ENCODE measurements around the gene TAS2R30. TPM values are rescaled to one million over a fixed set of nuclear protein-coding genes. Genes with fewer than 3 reads are reported as not detected.
"Not testable (repeated sequence)": the region's sequence is repeated elsewhere in the genome, so short reads cannot be mapped to it uniquely, and the experiment has no call there.

Gene TAS2R30
- total RNA-seq, 1 donor: 9.1 TPM

- TF ChIP-seq, protein P1, sequence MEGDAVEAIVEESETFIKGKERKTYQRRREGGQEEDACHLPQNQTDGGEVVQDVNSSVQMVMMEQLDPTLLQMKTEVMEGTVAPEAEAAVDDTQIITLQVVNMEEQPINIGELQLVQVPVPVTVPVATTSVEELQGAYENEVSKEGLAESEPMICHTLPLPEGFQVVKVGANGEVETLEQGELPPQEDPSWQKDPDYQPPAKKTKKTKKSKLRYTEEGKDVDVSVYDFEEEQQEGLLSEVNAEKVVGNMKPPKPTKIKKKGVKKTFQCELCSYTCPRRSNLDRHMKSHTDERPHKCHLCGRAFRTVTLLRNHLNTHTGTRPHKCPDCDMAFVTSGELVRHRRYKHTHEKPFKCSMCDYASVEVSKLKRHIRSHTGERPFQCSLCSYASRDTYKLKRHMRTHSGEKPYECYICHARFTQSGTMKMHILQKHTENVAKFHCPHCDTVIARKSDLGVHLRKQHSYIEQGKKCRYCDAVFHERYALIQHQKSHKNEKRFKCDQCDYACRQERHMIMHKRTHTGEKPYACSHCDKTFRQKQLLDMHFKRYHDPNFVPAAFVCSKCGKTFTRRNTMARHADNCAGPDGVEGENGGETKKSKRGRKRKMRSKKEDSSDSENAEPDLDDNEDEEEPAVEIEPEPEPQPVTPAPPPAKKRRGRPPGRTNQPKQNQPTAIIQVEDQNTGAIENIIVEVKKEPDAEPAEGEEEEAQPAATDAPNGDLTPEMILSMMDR (IDR thresholded peaks at IDR 0.05; ENCODE audit: insufficient read depth, low read depth, low read length): no peak
- no peak overlapping the region for H3K4me3 ChIP-seq (ENCODE audit: low read depth, low read length)
- no peak for DNase-seq (ENCODE audit: low read depth)
Measured at GRCh38 chr12:11133816-11134215, 628 bp downstream of the TAS2R30 start.

DNA sequence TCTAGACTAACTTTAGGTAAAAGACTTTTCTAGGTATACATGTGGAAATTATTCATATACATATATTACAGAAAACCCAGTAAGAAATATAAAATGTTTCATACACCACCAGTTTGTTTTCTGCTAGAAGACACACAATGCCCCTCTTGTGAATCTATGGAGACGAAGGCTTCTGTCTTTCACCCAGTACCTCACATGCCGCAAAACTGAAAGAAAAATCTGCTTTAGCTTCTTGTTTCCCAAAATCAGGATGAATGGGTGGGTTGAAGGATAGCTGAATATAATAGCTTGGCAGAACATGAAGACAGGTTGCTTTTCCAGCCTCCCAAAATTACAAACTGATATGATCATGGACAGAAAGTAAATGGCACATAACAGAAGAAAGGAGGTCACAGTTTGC lies 1.3 kb downstream of the TAS2R30 start:
- no peak for DNase-seq (ENCODE audit: low read depth)
- no peak overlapping the region for H3K4me3 ChIP-seq (ENCODE audit: low read depth, low read length)
- TF ChIP-seq, protein P1 (IDR thresholded peaks at IDR 0.05; ENCODE audit: insufficient read depth, low read depth, low read length): no peak

- no peak for DNase-seq (ENCODE audit: low read depth)
- TF ChIP-seq, protein P1 (IDR thresholded peaks at IDR 0.05; ENCODE audit: insufficient read depth, low read depth, low read length): no peak
- no peak overlapping the region for H3K4me3 ChIP-seq (ENCODE audit: low read depth, low read length)
Measured at GRCh38 chr12:11130999-11131398, 3.4 kb downstream of the TAS2R30 start.

DNA sequence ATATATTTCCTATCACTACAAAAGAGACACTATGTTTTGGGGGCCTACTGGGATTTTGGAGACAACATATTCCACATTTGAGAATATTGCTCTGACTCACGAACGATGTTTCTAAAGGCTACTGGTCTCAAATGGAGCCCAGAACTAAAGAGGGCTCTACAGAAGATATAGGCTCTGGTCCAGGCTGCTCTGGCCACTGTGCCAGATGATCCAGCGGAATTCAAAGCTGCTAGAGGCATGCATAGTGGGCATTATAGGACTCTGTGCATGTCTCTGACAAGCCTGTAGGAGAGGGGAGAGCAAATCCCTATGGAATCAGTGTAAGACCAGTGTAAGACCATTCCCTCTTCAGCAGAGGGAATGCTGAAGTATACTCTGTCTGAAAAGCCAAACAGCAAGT lies 4.1 kb downstream of the TAS2R30 start:
- no peak overlapping the region for H3K4me3 ChIP-seq (ENCODE audit: low read depth, low read length)
- TF ChIP-seq, protein P1 (IDR thresholded peaks at IDR 0.05; ENCODE audit: insufficient read depth, low read depth, low read length): no peak

GRCh38 chr12:11114130-11114529 lies 20.3 kb downstream of the TAS2R30 start:
- not testable (repeated sequence) for H3K4me3 ChIP-seq (ENCODE audit: low read depth, low read length); DNase-seq (ENCODE audit: low read depth)

More for the DNA sequence above, 4.1 kb downstream of the TAS2R30 start:
- DNase-seq (ENCODE audit: low read depth): no peak

DNA sequence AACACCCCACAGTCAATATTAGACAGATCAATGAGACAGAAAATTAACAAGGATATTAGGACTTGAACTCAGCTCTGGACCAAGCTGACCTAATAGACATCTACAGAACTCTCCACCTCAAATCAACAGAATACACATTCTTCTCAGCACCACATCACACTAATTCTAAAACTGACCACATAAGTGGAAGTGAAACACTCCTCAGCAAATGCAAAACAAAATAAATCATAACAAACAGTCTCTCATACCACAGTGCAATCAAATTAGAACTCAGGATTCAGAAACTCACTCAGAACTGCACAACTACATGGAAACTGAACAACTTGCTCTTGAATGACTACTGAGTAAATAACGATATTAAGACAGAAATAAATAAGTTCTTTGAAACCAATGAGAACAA lies 23.2 kb downstream of the TAS2R30 start:
- DNase-seq (ENCODE audit: low read depth); H3K4me3 ChIP-seq (ENCODE audit: low read depth, low read length): not testable (repeated sequence)

DNA sequence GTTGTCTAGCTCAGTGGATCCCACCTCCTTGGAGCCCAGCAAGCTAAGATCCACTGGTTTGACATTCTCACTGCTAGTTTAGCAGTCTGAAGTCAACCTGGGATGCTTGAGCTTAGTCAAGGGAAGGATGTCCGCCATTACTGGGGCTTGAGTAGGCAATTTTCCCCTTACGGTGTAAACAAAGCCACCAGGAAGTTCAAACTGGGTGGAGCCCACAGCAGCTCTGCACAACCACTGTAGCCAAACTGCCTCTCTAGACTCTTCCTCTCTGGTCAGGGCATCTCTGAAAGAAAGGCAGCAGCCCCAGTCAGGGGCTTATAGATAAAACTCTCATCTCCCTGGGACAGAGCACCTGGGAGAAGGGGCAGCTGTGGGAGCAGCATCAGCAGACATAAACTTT lies 25.6 kb downstream of the TAS2R30 start:
- no peak overlapping the region for H3K4me3 ChIP-seq (ENCODE audit: low read depth, low read length)
- no peak for DNase-seq (ENCODE audit: low read depth)
- TF ChIP-seq, protein P1 (IDR thresholded peaks at IDR 0.05; ENCODE audit: insufficient read depth, low read depth, low read length): no peak

- TF ChIP-seq, protein P1 (IDR thresholded peaks at IDR 0.05; ENCODE audit: insufficient read depth, low read depth, low read length): no peak
- no peak for DNase-seq (ENCODE audit: low read depth)
- no peak overlapping the region for H3K4me3 ChIP-seq (ENCODE audit: low read depth, low read length)
Measured at GRCh38 chr12:11107719-11108118, 26.7 kb downstream of the TAS2R30 start.
